Stimulated activated CD4-positive, alpha-beta T cell treated with anti-CD3 and anti-CD28 coated beads, TNF-alpha, amount 100 ng/mL, for 48 hours (primary cell): ENCODE measurements around the gene NUP85.
"Not testable (repeated sequence)": the region's sequence is repeated elsewhere in the genome, so short reads cannot be mapped to it uniquely, and the experiment has no call there.

ENCODE experiments used
- DNase-seq, 3 donors: peaks; one replicate each; pipeline ENCODE4 v3.0.0-alpha.2; 2020; ENCODE audit warnings: low read depth in 3 of 3

Gene NUP85

DNA sequence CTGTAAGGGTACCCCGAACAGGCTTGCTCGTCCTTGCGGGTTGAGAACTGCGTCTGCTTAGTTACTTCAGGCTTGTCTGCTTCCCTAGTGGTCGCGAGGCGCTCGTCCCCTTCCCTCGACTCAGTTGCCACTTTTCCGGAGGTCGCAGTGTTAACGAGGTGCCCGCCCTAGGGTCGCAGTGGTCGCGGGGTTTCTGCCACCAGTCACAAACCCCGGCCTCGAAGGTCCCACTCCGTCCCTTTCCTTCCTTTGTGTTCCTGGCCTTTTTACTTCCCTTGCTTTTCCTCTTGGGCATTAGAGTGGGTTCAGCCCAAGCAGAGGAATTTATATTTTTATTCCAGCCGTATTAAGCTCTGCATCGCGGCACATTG, 299 bp downstream of the NUP85 start:
- DNase-seq: no peak

DNA sequence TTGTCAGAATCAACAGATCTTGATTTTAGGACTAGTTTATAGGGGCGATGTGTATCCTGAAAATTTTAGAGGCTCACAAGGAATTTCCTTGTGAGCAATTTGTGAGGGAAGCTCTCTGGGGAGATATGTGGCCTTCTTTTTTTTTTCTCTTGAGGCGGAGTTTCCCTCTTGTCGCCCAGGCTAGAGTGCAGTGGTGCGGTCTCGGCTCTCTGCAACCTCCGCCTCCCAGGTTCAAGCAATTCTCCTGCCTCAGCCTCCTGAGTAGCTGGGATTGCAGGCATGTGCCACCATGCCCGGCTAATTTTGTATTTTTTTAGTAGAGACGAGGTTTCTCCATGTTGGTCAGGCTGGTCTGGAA, 1.6 kb downstream of the NUP85 start:
- not testable (repeated sequence) for DNase-seq

DNA sequence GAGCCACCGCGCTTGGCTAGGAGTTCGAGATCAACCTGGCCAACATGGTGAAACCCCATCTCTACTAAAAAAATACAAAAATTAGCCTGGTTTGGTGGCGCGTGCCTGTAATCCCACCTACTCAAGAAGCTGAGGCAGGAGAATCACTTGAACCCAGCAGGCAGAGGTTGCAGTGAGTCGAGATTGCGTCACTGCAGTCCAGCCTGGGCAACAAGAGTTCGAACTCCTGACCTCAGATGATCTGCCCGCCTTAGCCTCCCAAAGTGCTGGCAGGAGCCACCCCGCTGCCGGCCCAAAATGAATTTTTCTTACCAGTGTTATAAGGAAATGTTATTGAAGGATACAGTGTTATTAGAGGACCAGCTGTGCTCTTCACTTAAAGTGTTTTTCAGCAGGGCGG, 2.3 kb downstream of the NUP85 start:
- DNase-seq: no peak

DNA sequence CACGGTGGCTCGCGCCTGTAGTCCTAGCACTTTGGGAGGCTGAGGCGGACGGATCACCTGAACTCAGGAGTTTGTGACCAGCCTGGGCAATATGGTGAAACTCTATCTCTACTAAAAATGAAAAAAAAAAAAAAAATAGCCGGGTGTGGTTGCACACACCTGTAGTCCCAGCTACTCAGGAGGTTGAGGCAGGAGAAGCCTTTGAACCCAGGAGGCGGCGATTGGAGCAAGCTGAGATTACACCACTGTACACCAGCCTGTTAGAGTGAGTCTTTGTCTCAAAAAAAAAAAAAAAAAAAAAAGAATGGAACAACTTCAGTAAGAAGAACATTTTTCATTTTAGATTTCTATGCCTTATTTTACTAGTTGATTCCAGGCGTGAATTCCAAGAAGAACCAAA, 2.7 kb downstream of the NUP85 start:
- DNase-seq: no peak

DNA sequence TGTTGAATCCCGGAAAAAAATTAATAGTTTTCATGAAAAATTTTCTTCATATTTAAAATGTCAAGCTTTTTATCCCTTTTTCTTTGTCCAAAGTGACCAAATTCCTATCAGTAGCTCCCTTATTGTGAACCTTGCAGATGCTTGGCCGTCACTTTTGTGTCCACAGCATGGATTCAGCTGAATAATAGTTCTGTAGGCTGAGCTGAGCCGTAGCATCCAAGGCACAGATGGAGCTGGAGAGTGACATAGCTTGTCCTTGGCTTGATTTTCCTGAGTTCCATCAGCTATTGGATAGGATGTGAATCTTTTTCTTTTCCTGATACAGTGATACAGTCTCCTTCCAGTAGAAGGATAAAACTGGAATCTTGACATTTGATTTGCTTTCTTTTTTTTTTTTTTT, 3.6 kb downstream of the NUP85 start:
- DNase-seq: no peak

DNA sequence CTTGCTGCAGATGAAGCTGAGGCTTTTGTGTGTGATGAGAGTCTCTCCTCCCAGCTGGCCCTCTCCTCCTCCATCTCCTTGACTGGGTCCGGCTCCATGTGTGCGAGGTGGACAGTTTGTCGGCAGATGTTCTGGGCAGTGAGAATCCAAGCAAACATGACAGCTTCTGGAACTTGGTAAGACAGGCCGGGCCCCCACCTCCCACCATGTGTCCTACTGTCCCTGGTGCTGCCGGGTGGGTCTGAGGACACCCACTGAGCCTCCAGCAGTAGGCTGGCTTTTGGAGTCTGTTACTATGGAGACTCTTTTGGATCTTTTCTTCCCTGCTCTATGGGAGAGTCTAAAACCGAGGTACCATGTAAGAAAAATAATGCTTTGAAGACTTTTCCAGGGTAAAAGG, 12.7 kb downstream of the NUP85 start:
- DNase-seq: no peak

DNA sequence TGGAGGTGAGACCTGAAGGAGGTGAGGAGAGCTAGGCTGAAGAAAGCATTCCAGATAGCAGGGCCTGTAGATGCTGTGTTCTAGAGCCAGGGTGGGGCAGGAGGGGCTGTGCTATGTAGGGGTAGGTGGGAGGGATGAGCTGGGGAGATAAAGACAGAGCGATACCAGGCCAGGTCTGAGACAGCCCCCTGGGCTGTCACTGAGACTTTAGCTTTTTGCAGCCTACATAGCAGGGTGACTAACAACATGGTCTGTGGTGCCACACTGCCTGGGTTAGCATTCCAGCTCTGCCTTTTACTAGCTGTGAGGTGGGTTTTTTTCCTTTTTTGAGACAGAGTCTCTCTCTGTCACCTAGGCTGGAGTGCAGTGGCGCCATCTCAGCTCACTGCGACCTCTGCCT, 14.3 kb downstream of the NUP85 start:
- DNase-seq: no peak

DNA sequence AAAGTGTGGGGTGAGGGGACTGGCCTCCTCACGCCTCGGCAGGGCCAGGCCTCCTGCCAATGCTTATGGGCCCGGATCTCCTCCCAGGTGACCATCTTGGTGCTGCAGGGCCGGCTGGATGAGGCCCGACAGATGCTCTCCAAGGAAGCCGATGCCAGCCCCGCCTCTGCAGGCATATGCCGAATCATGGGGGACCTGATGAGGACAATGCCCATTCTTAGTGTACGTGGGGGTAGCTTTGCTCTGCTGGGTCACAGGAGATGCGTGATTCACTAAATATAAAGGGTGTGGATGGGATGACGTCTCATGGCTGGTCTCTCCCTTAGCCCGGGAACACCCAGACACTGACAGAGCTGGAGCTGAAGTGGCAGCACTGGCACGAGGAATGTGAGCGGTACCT, 19.5 kb downstream of the NUP85 start:
- DNase-seq: no peak

DNA sequence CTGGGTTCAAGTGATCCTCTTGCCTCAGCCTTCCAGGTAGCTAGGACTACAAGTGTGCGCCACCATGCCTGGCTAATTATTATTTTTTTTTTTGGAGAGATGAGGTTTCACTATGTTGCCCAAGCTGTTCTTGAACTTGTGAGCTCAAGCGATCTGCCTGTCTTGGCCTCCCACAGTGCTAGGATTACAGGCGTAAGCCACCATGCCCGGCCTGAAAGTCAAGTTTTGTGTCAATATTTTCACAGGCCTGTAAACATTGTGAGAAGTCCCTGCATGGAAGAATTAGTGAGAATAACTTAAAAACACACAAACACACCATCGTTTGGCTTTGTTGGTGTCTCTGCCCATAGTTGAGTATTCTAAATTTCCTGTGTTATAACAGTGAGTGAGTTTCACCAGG, 22.2 kb downstream of the NUP85 start:
- DNase-seq: no peak

DNA sequence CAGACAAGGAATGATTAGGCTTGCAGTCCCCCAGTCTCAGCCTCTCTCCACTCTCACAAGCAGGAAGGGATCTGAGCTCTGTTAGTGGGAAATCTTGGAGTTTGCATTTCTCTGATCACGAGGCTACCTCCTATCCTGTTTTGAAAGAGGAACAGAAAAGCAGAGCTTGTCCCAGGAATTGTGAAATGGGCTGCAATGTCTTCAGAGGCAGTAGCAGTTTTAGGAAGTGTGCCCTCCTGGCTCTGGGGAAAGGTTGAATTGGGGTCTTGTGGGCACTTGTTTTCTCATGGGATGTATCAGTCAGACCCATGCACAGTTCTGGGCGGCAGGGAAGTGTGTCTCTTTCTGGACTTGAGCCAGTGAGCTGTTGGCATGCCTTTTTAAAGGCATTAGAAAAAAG, 22.8 kb downstream of the NUP85 start:
- no peak for DNase-seq

DNA sequence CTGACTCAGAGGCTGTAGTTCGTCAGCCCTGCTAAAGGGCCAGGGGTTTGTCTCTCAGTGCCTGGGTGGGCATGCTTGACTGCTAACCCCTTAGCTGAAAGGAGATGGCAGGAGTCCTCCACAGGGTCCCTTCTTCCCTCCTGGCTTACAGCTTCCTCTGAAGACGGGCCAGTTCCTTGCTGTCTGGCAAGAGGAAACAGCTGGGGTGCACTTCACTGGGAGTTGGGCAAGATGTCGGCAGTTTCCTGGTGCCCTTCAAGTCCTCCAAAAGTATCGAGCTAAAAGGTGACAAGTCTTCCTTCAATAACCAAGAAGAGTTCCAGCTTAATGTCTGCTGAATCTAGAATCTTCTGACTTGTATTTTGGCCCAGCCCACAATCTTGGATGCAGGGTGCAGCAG, 23.4 kb downstream of the NUP85 start:
- no peak for DNase-seq

DNA sequence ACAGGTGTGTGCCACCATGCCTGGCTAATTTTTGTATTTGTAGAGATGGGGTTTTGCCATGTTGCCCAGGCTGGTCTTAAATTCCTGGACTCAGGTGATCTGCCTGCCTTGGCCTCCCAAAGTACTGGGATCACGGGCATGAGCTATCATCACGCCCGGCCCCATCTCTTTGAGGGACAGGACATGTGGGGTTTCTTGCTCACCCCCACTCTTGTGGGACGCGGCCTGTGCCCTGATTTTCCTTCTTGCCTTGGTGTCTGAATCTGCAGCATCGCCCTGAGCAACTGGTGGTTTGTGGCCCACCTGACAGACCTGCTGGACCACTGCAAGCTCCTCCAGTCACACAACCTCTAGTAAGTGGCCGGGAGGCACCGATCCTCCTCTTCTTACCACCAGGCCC, 25.6 kb downstream of the NUP85 start:
- no peak for DNase-seq

DNA sequence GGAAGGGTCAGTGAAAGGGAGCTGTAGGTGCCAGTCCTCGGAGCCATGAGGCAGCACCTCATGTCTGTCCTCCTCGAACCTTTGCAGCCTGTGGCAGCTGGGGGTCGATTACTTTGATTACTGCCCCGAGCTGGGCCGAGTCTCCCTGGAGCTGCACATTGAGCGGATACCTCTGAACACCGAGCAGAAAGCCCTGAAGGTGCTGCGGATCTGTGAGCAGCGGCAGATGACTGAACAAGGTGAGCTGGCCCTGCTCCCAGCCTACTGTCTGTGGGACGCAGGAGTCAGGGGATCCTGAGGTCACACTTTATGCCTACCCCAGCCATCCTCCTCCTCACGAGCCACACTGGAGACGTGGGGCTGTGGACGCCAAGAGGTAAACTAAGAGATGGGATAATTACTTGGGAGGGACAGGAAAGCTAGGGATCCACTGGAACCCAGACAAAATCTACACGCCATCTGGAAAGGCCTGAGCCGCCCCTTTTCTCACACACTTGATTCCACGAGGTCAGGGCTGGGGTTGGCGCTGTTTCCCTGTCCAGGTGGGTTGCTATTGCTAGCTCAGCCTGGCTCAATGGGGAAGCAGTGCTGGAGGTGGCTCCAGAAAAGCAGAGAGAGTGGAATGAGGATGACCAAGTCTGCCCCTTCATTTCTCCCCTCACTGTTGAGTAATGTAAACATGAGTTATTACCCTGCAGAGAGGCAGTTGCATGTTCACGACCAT, 26.4 kb downstream of the NUP85 start:
- no peak for DNase-seq

DNA sequence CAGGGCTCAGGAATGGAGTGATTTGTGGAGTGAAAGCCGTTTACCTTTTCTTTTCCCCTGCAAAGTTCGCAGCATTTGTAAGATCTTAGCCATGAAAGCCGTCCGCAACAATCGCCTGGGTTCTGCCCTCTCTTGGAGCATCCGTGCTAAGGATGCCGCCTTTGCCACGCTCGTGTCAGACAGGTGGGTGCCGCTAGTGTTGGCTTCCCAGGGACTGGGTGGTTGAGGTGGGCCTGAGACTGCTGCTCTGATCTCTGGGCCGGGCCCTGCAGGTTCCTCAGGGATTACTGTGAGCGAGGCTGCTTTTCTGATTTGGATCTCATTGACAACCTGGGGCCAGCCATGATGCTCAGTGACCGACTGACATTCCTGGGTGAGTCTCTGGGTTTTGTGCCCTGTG, 27.3 kb downstream of the NUP85 start:
- DNase-seq: no peak

DNA sequence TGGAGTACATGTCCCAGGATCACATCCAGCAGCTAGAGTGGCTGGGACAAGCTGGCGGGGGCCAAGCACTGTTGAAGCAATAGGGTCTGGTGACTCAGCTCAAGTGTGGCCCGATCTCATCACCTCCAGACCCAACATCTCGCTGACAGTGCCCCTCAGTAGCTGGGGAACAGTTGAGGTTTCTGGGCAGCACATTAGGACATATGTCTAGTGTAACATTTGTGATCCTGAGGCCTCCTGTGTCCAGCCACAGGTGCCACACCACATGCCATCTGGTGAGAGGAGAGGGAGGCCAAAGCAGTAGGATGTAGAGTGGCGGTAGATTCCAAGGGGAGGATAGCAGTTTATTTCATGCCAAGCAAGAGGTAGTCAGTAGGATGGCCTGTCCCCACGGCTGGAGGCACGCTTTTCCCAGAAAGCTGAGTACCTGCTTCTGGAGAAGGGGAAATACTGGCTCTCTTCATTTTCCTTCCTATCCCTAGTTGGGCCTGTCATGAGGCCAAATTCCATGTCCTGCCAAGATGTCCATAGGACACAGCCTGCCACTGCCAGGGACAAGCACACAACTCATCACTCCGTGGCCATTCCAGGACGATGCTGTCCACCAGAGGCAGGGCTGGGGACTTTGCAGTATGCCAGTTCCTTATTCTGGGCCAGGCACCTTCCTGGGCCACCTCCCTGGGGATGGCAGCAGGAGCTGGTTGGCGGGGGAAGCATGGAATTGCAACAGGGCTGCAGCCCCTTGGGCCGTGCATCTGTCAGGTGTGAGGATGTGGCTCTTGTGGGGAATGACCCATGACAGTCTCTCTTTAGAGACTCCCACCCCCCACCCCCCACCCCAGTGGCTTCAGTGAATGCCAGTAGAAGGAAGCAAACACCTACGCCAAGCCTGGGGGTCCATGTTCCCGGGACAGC, 31.9 kb downstream of the NUP85 start:
- no peak for DNase-seq

DNA sequence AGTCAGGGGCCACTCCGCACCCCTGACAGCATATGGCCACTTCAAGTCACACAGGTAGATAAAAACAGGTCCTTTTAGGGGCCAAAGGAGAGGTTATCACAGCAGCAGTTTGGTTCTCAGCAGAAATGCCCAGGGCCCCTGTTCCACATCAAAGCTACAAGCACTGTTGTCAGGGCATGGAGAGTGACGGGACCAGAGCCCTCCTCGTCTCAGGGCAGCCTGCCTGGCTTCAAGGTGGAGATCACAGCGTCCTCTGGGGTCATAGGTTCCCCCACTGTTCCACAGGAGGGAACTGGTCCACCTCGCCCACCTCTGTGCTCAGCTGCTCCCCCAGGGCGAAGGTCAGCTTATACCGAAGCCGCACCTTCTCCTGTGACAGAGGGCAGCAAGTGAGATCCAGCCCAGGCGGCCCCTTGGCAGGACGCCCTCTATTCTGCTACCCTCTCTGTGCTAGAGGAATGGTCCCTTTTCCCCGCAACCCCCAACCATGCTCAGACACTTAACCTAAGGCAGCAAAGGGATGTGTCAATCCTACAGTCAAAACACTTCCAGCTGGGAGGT, 32.6 kb downstream of the NUP85 start:
- DNase-seq: no peak

DNA sequence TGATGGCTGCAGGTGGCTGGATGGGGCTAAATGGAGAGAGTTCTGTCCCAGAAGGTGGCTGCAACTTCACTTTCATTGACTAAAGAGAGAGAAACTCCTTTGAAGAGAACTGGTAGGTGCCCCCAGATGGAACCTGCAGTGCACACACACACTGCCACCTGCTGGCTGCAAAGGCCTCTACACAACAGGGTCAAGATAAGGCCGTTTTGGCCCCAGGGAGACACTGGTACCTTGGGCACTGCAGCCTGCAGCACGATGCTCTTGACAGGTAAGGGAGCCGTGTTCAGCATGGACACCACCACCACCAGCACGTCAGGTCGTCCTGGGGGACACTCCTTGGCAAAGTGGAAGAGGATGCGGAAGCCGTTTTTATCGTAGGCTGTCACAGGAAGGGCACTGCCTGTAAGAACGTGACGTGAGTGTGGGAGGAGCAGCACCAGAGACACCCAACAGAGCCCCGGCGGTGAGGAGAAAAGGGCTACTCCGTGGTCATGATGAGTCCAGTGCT, 33.3 kb downstream of the NUP85 start:
- DNase-seq: peak in 2 of 3 donors; percentile 45 to 57

DNA sequence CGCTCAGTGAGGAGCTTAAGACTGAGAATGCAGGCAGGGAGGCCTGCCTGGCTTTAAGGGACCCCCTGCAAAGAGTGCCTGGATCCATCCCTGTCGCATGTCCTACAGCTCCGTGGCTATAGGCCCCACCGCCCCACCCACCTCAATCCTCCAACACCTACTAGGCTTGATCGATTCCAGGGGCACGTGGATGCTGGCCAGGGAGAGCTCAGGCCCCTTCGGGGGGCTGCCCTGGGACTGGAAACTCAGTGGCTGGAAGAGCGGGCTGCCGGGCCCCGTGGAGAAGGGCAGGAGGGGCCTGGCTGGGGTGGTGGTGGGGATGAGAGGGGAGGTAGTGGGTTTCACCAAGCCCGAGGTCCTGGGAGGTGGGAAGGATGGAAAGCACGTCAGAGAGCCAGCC, 33.7 kb downstream of the NUP85 start:
- no peak for DNase-seq

DNA sequence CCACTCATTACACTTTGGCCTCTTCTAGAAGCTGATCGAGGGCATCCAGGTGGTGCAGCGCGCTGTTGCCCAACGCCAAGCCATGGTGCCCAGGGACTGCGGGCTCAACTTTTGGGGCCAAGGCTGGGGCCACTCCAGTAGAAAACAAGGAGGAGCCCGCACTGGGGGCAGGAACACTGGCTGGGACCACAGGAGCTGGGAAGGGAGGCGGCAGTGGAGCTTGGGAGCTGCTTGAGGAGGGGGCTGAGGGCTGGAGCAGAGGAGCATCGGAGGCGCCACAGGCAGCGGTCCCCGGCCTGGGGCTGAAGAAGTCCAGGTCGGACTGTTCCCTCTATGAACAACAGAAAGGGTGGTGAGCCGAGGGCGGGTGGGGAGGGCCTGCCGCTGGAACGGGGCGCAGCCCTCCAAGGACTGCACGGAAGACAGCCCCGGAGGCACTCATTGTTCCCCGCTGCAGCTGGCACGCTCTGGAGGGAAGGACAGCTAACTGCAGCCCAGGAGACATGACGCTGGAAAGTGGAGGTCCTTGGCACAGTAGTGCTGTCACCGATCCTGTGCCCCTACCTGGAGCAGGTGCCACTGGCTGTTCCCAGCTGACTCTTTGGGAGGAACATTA, 34.4 kb downstream of the NUP85 start:
- no peak for DNase-seq

DNA sequence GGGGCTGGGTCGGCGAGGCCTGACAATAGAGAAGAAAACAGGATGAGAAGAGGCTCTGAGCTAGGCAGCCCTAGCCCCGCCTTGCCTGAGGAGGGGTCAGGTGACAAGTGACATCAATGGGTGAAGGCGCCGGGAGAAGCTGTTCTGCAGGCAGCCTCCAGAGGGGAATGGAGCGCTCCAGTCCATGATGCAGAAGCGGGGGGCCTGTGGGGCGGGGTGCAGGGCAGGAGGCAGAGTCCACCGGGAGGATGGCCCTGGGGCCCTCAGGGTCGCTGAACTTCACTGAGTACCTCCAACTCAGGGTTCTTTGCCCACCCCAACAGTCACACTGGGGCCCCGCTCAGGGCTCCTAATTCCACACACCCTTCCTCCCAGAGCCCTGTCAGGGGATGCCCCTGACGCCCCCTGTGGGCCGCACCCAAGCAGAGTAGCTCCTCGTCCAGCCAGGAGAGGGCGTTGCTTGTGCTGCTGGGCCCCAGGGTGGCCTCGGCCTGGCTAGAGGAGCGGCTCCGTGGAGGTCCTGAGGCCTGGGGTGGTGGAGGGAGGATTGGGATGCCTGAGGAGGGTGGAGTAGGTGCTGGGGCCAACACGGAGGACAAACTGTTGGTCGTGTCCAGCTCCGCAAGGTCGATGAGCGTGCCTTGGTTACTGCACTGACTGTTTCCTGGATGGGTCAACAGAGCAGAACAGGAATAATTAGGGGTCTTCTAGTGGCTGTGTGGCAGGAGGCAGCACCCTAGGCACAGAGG, 35.1 kb downstream of the NUP85 start:
- DNase-seq: peak in 2 of 3 donors; percentile 29 to 33

DNA sequence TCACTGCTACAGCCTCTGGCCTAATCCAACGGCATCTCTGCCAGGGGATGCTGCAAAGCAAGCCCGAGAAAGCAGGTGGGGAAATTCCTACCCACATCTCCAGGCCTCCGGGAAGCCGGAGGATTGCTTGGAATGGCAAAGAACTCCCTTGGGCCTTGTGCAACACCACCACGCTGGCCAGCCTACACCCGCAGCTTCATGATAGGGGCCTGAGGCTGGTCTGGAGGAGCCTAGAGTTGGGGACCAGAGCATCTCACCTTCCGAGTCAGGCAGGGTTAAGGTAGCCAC, 35.6 kb downstream of the NUP85 start:
- no peak for DNase-seq

DNA sequence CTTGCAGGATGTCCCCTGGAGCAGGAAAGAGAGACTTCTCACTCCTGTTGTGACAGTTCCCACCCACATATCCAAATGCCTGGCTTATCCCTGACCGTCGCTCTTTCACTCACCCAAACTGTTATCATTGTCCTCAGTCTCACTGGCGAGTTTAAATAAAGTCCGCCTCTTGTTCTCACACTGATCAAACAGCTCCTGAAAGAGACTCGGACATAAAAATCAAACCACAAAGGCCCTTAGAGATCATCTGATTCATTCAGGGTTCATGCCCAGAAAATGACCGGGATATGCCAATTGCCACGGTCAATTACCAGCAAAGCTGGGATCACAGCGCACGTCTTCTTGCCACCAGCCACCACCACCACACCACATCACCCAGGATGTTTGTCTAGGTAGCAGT, 36.0 kb downstream of the NUP85 start:
- no peak for DNase-seq
